Mammary epithelial cell (primary cell): Measurements from ENCODE around the gene ZNF333.

Experiments
- CTCF ChIP-seq, 2 donors: IDR thresholded peaks in 1 of 2; conservative IDR thresholded peaks in 1 of 2; 2 replicates each; pipeline ENCODE4 v1.5.1; 2011 to 2012; ENCODE audit warnings: inconsistent platforms in 2 of 2, low read length in 2 of 2, mild to moderate bottlenecking in 2 of 2, control low read depth in 1 of 2, low read depth in 1 of 2; ENCODE audit not compliant: insufficient read depth in 1 of 2; ENCODE audit errors: extremely low read depth in 1 of 2
- EZH2 ChIP-seq: IDR thresholded peaks from 2 replicates; pipeline ENCODE4 v1.6.1; 2012; ENCODE audit warnings: low read length, inconsistent platforms, borderline replicate concordance

GRCh38 chr19:14731200-14731599 lies 41.4 kb downstream of the ZNF333 start:
- TF ChIP-seq CTCF (conservative IDR thresholded peaks at IDR 0.05 in 1 of 2, IDR thresholded peaks at IDR 0.05 in 1 of 2; ENCODE audit: extremely low read depth in 1 of 2, insufficient read depth in 1 of 2, low read depth in 1 of 2, low read length in 2 of 2) (no peak), EZH2 (no peak)
